ENCODE measurements around the gene MYO6. TPM values are rescaled to one million over a fixed set of nuclear protein-coding genes. Genes with fewer than 3 reads are reported as not detected.

The MYO6 gene
- total RNA-seq, 3 donors from 2014 or later (not counting 1 experiment from before 2014, with no cell fraction given), result 3.7 to 9.2 (median 6.6) TPM

GRCh38 chr6:75818098-75818855 lies 69.2 kb downstream of the MYO6 start:
- peaks cover 0 to under 1% of the 10 kb centered on the region in 2 donors for H3K4me1 Mint-ChIP-seq
- intact Hi-C loops (cut with micrococcal nuclease), result no loop called here
- no peak overlapping the region for H3K27ac ChIP-seq (ENCODE audit: low read length)
- 89% methylated on average over 1 of the region's 1 CpG for WGBS (ENCODE audit: insufficient coverage)
- H3K27me3 Mint-ChIP-seq (ENCODE audit: low read depth in 2 of 2), result no peaks in the 10 kb centered on the region
- H3K36me3 Mint-ChIP-seq, result no peaks in the 10 kb centered on the region
- no peaks in the 10 kb centered on the region for H3K27me3 ChIP-seq (ENCODE audit: control insufficient read depth, insufficient read depth, low read length)
- H3K4me1 ChIP-seq (ENCODE audit: control insufficient read depth, insufficient read depth, low read length), result no peaks in the 10 kb centered on the region
- no peaks in the 10 kb centered on the region for H3K9me3 ChIP-seq (ENCODE audit: control insufficient read depth, insufficient read depth, low read length)
- H3K9me3 Mint-ChIP-seq, result no peaks in the 10 kb centered on the region
- TF ChIP-seq CTCF (IDR thresholded peaks at IDR 0.05), result no peak
- H3K4me3 Mint-ChIP-seq, result no peak overlapping the region
- no peak overlapping the region for H3K4me3 ChIP-seq (ENCODE audit: low read length)
- no peak for ATAC-seq
- no peak for DNase-seq
- no peaks in the 10 kb centered on the region for H3K36me3 ChIP-seq (ENCODE audit: control insufficient read depth, insufficient read depth, low read length)
- H3K27ac Mint-ChIP-seq, result no peak overlapping the region

- WGBS (ENCODE audit: insufficient coverage), result 90% methylated on average over 5 of the region's 5 CpGs
- no peak overlapping the region for H3K4me3 Mint-ChIP-seq
Measured at GRCh38 chr6:75819776-75820487, 70.9 kb downstream of the MYO6 start.

GRCh38 chr6:75824160-75824559 lies 75.1 kb downstream of the MYO6 start:
- ATAC-seq, result peak; percentile 61 to 83 (median 77)
- H3K4me3 Mint-ChIP-seq, result no peak overlapping the region

More at GRCh38 chr6:75819776-75820487, 70.9 kb downstream of the MYO6 start:
- Histone ChIP-seq H3K36me3 (ENCODE audit: control insufficient read depth, insufficient read depth, low read length) (no peaks in the 10 kb centered on the region), H3K4me1 (ENCODE audit: control insufficient read depth, insufficient read depth, low read length) (no peaks in the 10 kb centered on the region), H3K27ac (ENCODE audit: low read length) (no peak overlapping the region), H3K4me3 (ENCODE audit: low read length) (no peak overlapping the region), H3K9me3 (ENCODE audit: control insufficient read depth, insufficient read depth, low read length) (no peaks in the 10 kb centered on the region), H3K27me3 (ENCODE audit: control insufficient read depth, insufficient read depth, low read length) (no peaks in the 10 kb centered on the region)
- intact Hi-C loops (cut with micrococcal nuclease), result no loop called here
- Mint-ChIP-seq H3K4me1 (peaks cover 3 to 6% of the 10 kb centered on the region in 2 donors), H3K27ac (no peak overlapping the region), H3K9me3 (no peaks in the 10 kb centered on the region), H3K27me3 (ENCODE audit: low read depth in 2 of 2) (no peaks in the 10 kb centered on the region), H3K36me3 (no peaks in the 10 kb centered on the region)
- no peak for ATAC-seq
- no peak for TF ChIP-seq CTCF (IDR thresholded peaks at IDR 0.05)
- no peak for DNase-seq

More at GRCh38 chr6:75824160-75824559, 75.1 kb downstream of the MYO6 start:
- H3K27ac Mint-ChIP-seq, result no peak overlapping the region
- no peaks in the 10 kb centered on the region for H3K9me3 Mint-ChIP-seq
- intact Hi-C loops (cut with micrococcal nuclease), result no loop called here
- H3K36me3 ChIP-seq (ENCODE audit: control insufficient read depth, insufficient read depth, low read length), result no peaks in the 10 kb centered on the region
- peaks cover 3 to 6% of the 10 kb centered on the region in 2 donors for H3K4me1 Mint-ChIP-seq
- no peak overlapping the region for H3K27ac ChIP-seq (ENCODE audit: low read length)
- no peaks in the 10 kb centered on the region for H3K27me3 ChIP-seq (ENCODE audit: control insufficient read depth, insufficient read depth, low read length)
- H3K36me3 Mint-ChIP-seq, result no peaks in the 10 kb centered on the region
- no peaks in the 10 kb centered on the region for H3K9me3 ChIP-seq (ENCODE audit: control insufficient read depth, insufficient read depth, low read length)
- no peak overlapping the region for H3K4me3 ChIP-seq (ENCODE audit: low read length)
- no peaks in the 10 kb centered on the region for H3K4me1 ChIP-seq (ENCODE audit: control insufficient read depth, insufficient read depth, low read length)
- TF ChIP-seq CTCF (IDR thresholded peaks at IDR 0.05), result no peak
- H3K27me3 Mint-ChIP-seq (ENCODE audit: low read depth in 2 of 2), result no peaks in the 10 kb centered on the region
- peak in 1 of 2 donors; percentile 20 for DNase-seq

Data from natural killer cell (primary cell).